GM21619 (cell line): ENCODE results near the gene TEX11.
"Not testable (repeated sequence)": the region's sequence is repeated elsewhere in the genome, so short reads cannot be mapped to it uniquely, and the experiment has no call there.

Source experiments
- ATAC-seq: cut with Tn5 transposase; IDR thresholded peaks from one replicate; pipeline ENCODE4 v1.9.1; 2021; ENCODE audit not compliant: unreplicated experiment

The TEX11 gene

GRCh38 chrX:70605352-70605751 is 303.2 kb downstream of the TEX11 start:
- ATAC-seq, result no peak

GRCh38 chrX:70592091-70592490 is 316.4 kb downstream of the TEX11 start:
- ATAC-seq, result no peak

GRCh38 chrX:70587158-70587557 is 321.4 kb downstream of the TEX11 start:
- ATAC-seq, result not testable (repeated sequence)

- no peak for ATAC-seq
These were observed 331.1 kb downstream of the TEX11 start for GRCh38 chrX:70577442-70577841.

- not testable (repeated sequence) for ATAC-seq
These were observed 338.5 kb downstream of the TEX11 start for GRCh38 chrX:70569922-70570576.

- no peak for ATAC-seq
These were observed 353.6 kb downstream of the TEX11 start for GRCh38 chrX:70554948-70555347.

GRCh38 chrX:70554523-70554922 is 354.0 kb downstream of the TEX11 start:
- ATAC-seq, result no peak

- ATAC-seq, result no peak
These were observed 354.4 kb downstream of the TEX11 start for GRCh38 chrX:70554081-70554480.

GRCh38 chrX:70553516-70553915 is 355.0 kb downstream of the TEX11 start:
- no peak for ATAC-seq

- ATAC-seq, result no peak
These were observed 356.3 kb downstream of the TEX11 start for GRCh38 chrX:70552130-70552704.

- no peak for ATAC-seq
These were observed 359.1 kb downstream of the TEX11 start for GRCh38 chrX:70549429-70549828.

- no peak for ATAC-seq
These were observed 373.3 kb downstream of the TEX11 start for GRCh38 chrX:70535198-70535597.

GRCh38 chrX:70527610-70528345 is 380.7 kb downstream of the TEX11 start:
- no peak for ATAC-seq

- no peak for ATAC-seq
These were observed 381.5 kb downstream of the TEX11 start for GRCh38 chrX:70527053-70527452.

- no peak for ATAC-seq
These were observed 382.8 kb downstream of the TEX11 start for GRCh38 chrX:70525733-70526132.

GRCh38 chrX:70515692-70516091 is 392.8 kb downstream of the TEX11 start:
- ATAC-seq, result not testable (repeated sequence)

GRCh38 chrX:70515270-70515669 is 393.2 kb downstream of the TEX11 start:
- ATAC-seq, result not testable (repeated sequence)

- no peak for ATAC-seq
These were observed 399.4 kb downstream of the TEX11 start for GRCh38 chrX:70509078-70509477.

GRCh38 chrX:70508296-70508911 is 400.1 kb downstream of the TEX11 start:
- ATAC-seq, result no peak

GRCh38 chrX:70505451-70505841 is 403.1 kb downstream of the TEX11 start:
- no peak for ATAC-seq

GRCh38 chrX:70504772-70505450 is 403.6 kb downstream of the TEX11 start:
- ATAC-seq, result no peak
